Measurements from ENCODE around the gene PRLR.

PRLR gene

GRCh38 chr5:35003018-35003957 is 227.0 kb downstream of the PRLR start:
- TF ChIP-seq CTCF (conservative IDR thresholded peaks at IDR 0.05) (peak; percentile 95), ZFX (IDR thresholded peaks at IDR 0.05) (no peak)

GRCh38 chr5:35002459-35002858 is 227.8 kb downstream of the PRLR start:
- TF ChIP-seq ZFX (IDR thresholded peaks at IDR 0.05) (no peak), CTCF (conservative IDR thresholded peaks at IDR 0.05) (no peak)
- no peak overlapping the region for H3K27ac ChIP-seq

More at GRCh38 chr5:35003018-35003957, 227.0 kb downstream of the PRLR start:
- H3K27ac ChIP-seq, result no peak overlapping the region

DNA sequence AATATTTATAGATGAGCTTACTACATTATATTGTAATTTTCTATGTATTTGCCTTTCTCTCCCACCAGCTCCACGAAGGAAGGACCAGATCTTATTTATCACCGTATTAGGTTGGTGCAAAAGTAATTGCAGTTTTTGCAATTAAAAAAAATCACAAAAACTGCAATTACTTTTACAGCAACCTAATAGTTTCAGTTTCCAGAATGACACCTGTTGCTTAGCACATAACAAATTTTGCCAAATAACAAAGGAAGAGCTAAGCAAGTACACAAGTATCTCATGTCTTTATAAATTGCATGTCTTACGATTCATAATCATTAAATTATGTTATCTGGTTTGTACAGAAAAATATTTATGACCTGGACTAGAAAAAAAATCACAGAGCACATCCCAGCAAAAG is 228.4 kb downstream of the PRLR start:
- no peak for TF ChIP-seq ZFX (IDR thresholded peaks at IDR 0.05)
- TF ChIP-seq CTCF (conservative IDR thresholded peaks at IDR 0.05), result no peak
- H3K27ac ChIP-seq, result no peak overlapping the region

Measured in C4-2B (cell line).